ENCODE measurements around the gene ZNF578.
"Not testable (repeated sequence)": the region's sequence is repeated elsewhere in the genome, so short reads cannot be mapped to it uniquely, and the experiment has no call there.

ZNF578 gene

GRCh38 chr19:52518646-52519045, 65.3 kb downstream of the ZNF578 start:
- no peak for DNase-seq

DNA sequence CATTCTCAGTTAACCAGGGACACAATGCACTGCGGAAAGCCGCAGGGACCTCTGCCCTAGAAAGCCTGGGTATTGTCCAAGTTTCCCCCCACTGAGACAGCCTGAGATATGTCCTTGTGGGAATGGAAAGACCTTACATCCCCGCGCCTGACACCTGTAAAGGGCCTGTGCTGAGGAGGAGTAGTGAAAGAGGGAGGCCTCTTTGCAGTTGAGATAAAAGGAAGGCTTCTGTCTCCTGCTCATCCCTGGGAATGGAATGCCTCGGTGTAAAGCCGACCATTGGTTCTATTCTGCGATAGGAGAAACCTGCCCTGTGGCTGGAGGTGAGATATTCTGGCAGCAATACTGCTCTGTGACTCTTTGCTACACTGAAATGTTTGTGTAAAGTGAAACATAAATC, 65.8 kb downstream of the ZNF578 start:
- DNase-seq: not testable (repeated sequence)

DNA sequence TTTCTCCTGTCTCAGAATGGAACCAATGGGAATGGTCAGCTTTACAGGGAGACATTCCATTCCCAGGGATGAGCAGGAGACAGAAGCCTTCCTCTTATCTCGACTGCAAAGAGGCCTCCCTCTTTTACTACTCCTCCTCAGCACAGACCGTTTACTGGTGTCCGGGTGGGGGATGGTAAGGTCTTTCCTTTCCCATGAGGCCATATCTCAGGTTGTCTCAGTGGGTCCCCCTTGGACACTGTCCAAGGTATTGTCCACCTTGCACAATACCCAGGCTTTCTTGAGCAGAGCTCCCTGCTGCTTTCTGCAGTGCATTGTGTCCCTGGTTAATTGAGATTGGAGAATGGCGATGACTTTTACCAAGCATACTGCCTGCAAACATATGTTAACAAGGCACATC, 66.7 kb downstream of the ZNF578 start:
- DNase-seq: no peak

GRCh38 chr19:52522551-52522950, 69.2 kb downstream of the ZNF578 start:
- DNase-seq: no peak

- DNase-seq: no peak
Measured at GRCh38 chr19:52524086-52524485, 70.7 kb downstream of the ZNF578 start.

- DNase-seq: peak; percentile 94
Measured at GRCh38 chr19:52527134-52527955, 74.0 kb downstream of the ZNF578 start, which contains the start of gene ZNF808. Gene ZNF808 (plus strand): TSS chr19:52527668. CDS start chr19:52543285, 15,617 bp downstream.

DNA sequence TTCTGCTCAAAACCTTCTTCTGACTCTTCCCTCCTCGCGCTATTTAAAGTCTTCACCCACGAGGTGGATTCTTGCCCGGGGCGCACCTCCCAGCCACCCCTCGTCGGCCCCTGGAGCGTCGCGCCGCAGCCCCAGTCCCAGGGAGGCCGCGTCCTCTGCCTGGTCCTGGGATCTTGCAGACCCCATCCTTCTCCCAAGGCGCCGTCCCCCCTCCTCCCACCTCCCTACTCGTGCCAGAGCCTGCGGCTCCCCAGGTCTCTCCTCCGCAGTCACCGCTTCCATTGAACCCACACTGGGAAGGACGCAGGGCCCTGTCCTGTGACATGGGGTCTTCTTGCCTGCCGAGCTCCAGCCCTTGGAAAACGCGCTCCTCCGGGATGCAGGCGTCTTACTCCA, 74.6 kb downstream of the ZNF578 start:
- no peak for DNase-seq

DNA sequence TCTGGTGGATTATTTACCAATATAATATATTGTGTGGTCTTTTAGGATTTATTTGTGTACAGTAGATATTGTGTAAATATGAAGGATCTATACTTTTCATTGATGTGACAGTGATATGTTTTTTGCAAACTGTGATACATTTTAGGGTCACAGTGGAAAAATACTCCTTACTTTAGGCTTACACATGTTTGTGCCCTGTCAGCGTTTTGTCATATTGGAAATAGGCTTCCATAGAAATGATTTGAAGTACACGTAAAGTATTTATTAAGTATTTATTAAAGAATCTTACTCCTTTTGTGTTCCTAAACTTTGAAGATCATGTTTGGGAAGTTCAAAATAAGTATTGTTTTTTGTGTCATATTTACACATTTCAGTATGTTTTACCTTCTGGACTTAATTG, 79.1 kb downstream of the ZNF578 start:
- no peak for DNase-seq

GRCh38 chr19:52533901-52534300, 80.5 kb downstream of the ZNF578 start:
- DNase-seq: no peak

- DNase-seq: not testable (repeated sequence)
Measured at GRCh38 chr19:52535385-52535770, 82.0 kb downstream of the ZNF578 start.

GRCh38 chr19:52535771-52536447, 82.6 kb downstream of the ZNF578 start:
- DNase-seq: peak; percentile 82

GRCh38 chr19:52536448-52536800, 83.1 kb downstream of the ZNF578 start:
- no peak for DNase-seq

DNA sequence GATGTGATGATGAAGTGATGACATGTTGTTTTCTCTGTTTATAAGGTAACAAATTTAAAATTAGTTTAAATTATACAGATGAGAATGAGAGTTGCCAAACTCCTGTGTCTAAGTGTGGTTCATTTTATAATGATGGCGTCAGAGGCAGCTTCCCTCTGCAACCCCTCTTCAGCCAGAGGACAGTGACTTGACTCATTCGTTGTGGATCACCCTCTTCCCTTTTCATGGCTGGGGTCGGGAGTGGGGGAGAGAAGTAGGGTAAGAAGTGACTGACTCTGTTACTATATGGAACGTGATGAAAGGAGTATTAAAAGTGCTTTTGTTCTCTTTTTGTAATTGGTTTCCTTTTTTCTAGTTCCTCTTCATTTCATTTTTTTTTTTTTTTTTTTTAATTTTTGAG, 85.5 kb downstream of the ZNF578 start:
- not testable (repeated sequence) for DNase-seq

DNA sequence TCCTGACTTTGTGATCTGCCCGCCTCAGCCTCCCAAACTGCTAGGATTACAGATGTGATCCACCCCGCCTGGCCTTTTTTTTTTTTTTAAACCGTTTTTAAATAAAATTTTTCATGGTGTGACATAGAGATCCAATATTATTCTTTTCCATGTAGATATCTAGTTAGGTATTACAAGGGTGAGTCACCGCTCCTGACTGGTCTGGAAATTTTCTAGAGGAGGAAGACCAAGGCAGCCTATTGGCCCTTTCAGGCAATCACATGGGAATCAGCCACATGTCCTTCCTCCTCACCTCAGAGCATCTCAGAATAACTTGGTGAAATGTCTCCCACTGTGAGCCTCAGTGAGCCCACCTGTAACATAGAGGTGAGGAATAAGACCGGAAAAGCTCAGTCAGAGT, 87.8 kb downstream of the ZNF578 start:
- DNase-seq: not testable (repeated sequence)

GRCh38 chr19:52541608-52542007, 88.3 kb downstream of the ZNF578 start:
- no peak for DNase-seq

GRCh38 chr19:52542541-52542940, 89.2 kb downstream of the ZNF578 start:
- DNase-seq: not testable (repeated sequence)

DNA sequence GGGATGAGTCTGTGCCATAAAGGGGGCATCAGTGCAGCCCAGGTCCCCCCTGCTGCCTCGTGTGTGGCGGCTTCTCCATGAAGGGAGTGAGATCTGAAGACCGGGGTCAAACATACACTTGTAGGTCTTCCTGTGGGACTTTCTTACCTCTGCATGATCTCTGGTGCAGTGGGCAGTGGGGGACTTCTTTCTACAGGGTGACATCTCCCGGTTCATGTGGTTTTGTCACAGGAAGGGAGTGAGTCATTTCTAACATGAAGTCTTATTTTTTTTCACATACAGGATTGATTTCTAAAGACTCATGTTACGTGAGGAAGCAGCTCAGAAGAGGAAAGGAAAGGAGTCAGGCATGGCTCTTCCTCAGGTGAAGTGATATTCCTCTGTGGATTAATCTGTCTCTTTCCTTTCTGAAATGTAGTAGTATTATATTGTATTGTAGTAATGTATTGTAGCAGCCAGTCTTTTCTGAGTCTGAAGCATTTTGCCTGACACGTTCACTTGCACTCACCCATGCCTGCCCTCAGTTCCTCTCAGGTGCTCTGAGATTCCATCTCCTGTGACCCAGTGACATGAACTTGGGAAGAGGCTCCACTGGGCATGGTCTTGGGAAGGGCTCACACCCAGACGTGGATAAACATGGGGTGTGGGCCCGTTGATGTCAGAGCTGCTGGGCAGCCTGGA, 89.8 kb downstream of the ZNF578 start:
- no peak for DNase-seq

- no peak for DNase-seq
Measured at GRCh38 chr19:52554216-52554971, 101.0 kb downstream of the ZNF578 start.

DNA sequence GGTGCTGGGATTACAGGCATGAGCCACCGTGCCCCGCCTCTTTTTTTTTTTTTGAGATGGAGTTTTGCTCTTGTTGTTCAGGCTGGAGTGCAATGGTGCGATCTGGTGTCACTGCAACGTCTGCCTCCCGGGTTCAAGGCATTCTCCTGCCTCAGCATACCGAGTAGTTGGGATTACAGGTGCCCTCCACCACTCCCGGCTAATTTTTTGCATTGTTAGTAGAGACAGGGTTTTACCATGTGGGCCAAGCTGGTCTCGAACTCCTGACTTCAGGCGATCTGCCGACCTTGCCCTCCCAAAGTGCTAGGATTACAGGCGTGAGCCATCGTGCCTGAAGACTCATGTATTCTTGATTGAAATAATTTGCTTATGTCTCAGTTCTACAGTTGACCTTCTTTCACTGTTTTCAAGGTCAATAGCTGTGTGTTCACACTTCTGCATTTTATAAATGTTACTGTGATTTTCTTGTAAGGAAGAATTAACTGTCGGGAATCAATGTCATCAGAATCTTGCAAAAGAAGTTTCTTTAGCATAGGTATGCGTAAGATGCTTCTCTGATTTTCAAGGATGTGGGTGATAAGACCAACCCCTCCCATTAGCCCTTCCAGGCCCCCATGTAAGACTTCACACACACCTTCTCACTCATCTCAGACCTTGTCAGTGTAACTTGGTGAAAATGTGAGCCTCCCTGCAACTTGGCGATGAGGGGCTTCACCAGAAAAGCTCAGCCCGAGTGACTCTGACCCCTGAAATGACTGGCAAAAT, 104.1 kb downstream of the ZNF578 start:
- DNase-seq: no peak

- not testable (repeated sequence) for DNase-seq
Measured at GRCh38 chr19:52558732-52559445, 105.5 kb downstream of the ZNF578 start.

DNA sequence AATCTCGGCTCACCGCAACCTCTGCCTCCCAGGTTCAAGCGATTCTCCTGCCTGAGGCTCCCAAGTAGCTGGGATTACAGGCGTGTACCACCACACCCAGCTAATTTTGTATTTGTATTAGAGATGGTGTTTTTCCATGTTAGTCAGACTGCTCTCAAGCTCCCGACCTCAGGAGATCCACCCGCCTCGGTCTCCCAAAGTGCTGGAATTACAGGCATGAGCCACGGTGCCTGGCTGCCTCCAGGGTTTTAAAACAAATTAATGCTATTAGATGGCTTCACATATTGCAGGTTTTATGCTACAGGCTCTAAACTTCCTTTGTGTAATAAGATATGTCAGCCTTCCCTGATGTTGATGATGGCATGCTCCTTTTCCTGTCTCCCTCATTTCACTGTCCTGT, 108.3 kb downstream of the ZNF578 start:
- not testable (repeated sequence) for DNase-seq
